HEK293T (cell line): ENCODE data around the gene MAPKAPK3.

Source experiments
- BHLHE40 ChIP-seq: fragments of 450-650 bp; IDR thresholded peaks from 2 replicates; pipeline ENCODE4 v1.6.1; 2016; ENCODE audit warnings: mild to moderate bottlenecking, moderate library complexity, borderline replicate concordance
- ELF4 ChIP-seq: fragments of 450-650 bp; IDR thresholded peaks from 2 replicates; pipeline ENCODE4 v1.6.1; 2017; ENCODE audit warnings: antibody characterized with exemption
- FOXK2 ChIP-seq: fragments of 450-650 bp; IDR thresholded peaks from 2 replicates; pipeline ENCODE4 v1.6.1; 2016; ENCODE audit warnings: mild to moderate bottlenecking
- FOXM1 ChIP-seq: fragments of 450-650 bp; IDR thresholded peaks from 2 replicates; pipeline ENCODE4 v1.6.1; 2017; ENCODE audit warnings: mild to moderate bottlenecking, borderline replicate concordance
- L3MBTL2 ChIP-seq: fragments of 450-650 bp; conservative IDR thresholded peaks from 2 replicates; pipeline ENCODE4 v1.6.1; 2016; ENCODE audit warnings: mild to moderate bottlenecking
- LEF1 ChIP-seq: fragments of 450-650 bp; IDR thresholded peaks from 2 replicates; pipeline ENCODE4 v1.6.1; 2017; ENCODE audit warnings: mild to moderate bottlenecking, borderline replicate concordance
- NFRKB ChIP-seq: fragments of 450-650 bp; IDR thresholded peaks from 2 replicates; pipeline ENCODE4 v1.6.1; 2016; ENCODE audit warnings: mild to moderate bottlenecking, moderate library complexity
- PKNOX1 ChIP-seq: fragments of 450-650 bp; IDR thresholded peaks from 2 replicates; pipeline ENCODE4 v1.6.1; 2016
- SP1 ChIP-seq: fragments of 450-650 bp; IDR thresholded peaks from 2 replicates; pipeline ENCODE4 v1.6.1; 2017
- SUZ12 ChIP-seq: fragments of 450-650 bp; IDR thresholded peaks from 2 replicates; pipeline ENCODE4 v1.6.1; 2016; ENCODE audit warnings: mild to moderate bottlenecking
- ZNF384 ChIP-seq: fragments of 450-650 bp; IDR thresholded peaks from 2 replicates; pipeline ENCODE4 v1.6.1; 2016

- no peak for TF ChIP-seq FOXK2
- TF ChIP-seq NFRKB = no peak
- no peak for TF ChIP-seq BHLHE40
- no peak for TF ChIP-seq FOXM1
- no peak for TF ChIP-seq L3MBTL2
- TF ChIP-seq ELF4 = no peak
- no peak for TF ChIP-seq LEF1
- TF ChIP-seq SP1 = no peak
- TF ChIP-seq ZNF384 = no peak
- no peak for TF ChIP-seq PKNOX1
- no peak for TF ChIP-seq SUZ12
Measured at GRCh38 chr3:50651920-50652529, 35.1 kb downstream of the MAPKAPK3 start.
